GM23338 (cell line): ENCODE results near the gene ITGAL. TPM values are rescaled to one million over a fixed set of nuclear protein-coding genes. Genes with fewer than 3 reads are reported as not detected.

Source experiments
- ATAC-seq: fragments of 200-7000 bp; cut with Tn5 transposase; 3 replicates; pipeline ENCODE4 v1.9.1; 2020
- DNase-seq: peaks from one replicate; pipeline ENCODE4 v3.0.0-alpha.2; 2015; ENCODE audit warnings: low spot score
- H2AFZ ChIP-seq: fragments of 200-600 bp; sonication (generic); 2 replicates; pipeline ENCODE4 v1.8.0; 2016; ENCODE audit warnings: antibody characterized with exemption, mild to moderate bottlenecking, moderate library complexity
- H3F3A ChIP-seq: fragments of 200-600 bp; sonication (generic); replicated peaks from 2 replicates; pipeline ENCODE4 v1.8.0; 2017; ENCODE audit warnings: antibody characterized with exemption, mixed run types, low read depth
- H3K27ac ChIP-seq: fragments of 200-600 bp; sonication (generic); 2 replicates; pipeline ENCODE4 v1.6.1; 2016; ENCODE audit warnings: low read depth
- H3K27me3 ChIP-seq: fragments of 200-600 bp; sonication (generic); 2 replicates; pipeline ENCODE4 v1.8.0; 2016; ENCODE audit warnings: mild to moderate bottlenecking, mixed run types, moderate library complexity; ENCODE audit not compliant: insufficient read depth
- H3K36me3 ChIP-seq: fragments of 200-600 bp; sonication (generic); 2 replicates; pipeline ENCODE4 v1.8.0; 2016; ENCODE audit warnings: mild to moderate bottlenecking; ENCODE audit not compliant: insufficient read depth
- H3K4me1 ChIP-seq: fragments of 200-600 bp; sonication (generic); 2 replicates; pipeline ENCODE4 v1.8.0; 2016; ENCODE audit warnings: mild to moderate bottlenecking, moderate library complexity; ENCODE audit not compliant: insufficient read depth
- H3K4me2 ChIP-seq: fragments of 200-600 bp; sonication (generic); 2 replicates; pipeline ENCODE4 v1.7.1; 2017; ENCODE audit warnings: mixed run types
- H3K4me3 ChIP-seq: fragments of 200-600 bp; sonication (generic); 2 replicates; pipeline ENCODE4 v1.6.1; 2016; ENCODE audit warnings: mixed run types
- H3K79me2 ChIP-seq: fragments of 200-600 bp; sonication (generic); replicated peaks from 2 replicates; pipeline ENCODE4 v1.8.0; 2017; ENCODE audit warnings: mild to moderate bottlenecking; ENCODE audit not compliant: insufficient read depth
- H3K9me2 ChIP-seq: fragments of 200-600 bp; sonication (generic); 2 replicates; pipeline ENCODE4 v1.8.0; 2017; ENCODE audit not compliant: insufficient read depth
- H4K20me1 ChIP-seq: fragments of 200-600 bp; sonication (generic); replicated peaks from 2 replicates; pipeline ENCODE4 v1.8.0; 2017; ENCODE audit warnings: mild to moderate bottlenecking; ENCODE audit not compliant: insufficient read depth
- H3K27ac Mint-ChIP-seq: 2 replicates; pipeline ENCODE4 v1.8.0; 2020; ENCODE audit warnings: inconsistent platforms, mild to moderate bottlenecking, moderate library complexity, mixed read lengths
- H3K27me3 Mint-ChIP-seq: 3 replicates; pipeline ENCODE4 v1.8.0; 2022; ENCODE audit warnings: low read depth, mild to moderate bottlenecking, moderate library complexity, mixed read lengths, inconsistent platforms; ENCODE audit not compliant: insufficient read depth, poor library complexity
- H3K36me3 Mint-ChIP-seq: 3 replicates; pipeline ENCODE4 v1.8.0; 2021; ENCODE audit warnings: low read depth, mild to moderate bottlenecking, inconsistent platforms, moderate library complexity, mixed read lengths
- H3K4me1 Mint-ChIP-seq: 3 replicates; pipeline ENCODE4 v1.8.0; 2020; ENCODE audit warnings: mild to moderate bottlenecking, inconsistent platforms, mixed read lengths
- H3K4me3 Mint-ChIP-seq: 3 replicates; pipeline ENCODE4 v1.8.0; 2021; ENCODE audit warnings: moderate library complexity, mild to moderate bottlenecking, inconsistent platforms, mixed read lengths
- H3K9me3 Mint-ChIP-seq: 3 replicates; pipeline ENCODE4 v1.8.0; 2020; ENCODE audit warnings: moderate library complexity, mild to moderate bottlenecking, inconsistent platforms, mixed read lengths
- CREB1 ChIP-seq: fragments of 250-450 bp; sonication (Bioruptor Pico); IDR thresholded peaks from 2 replicates; pipeline ENCODE4 v1.5.0; 2020; ENCODE audit warnings: low read depth, mild to moderate bottlenecking, moderate library complexity
- EZH2 ChIP-seq: fragments of 200-600 bp; sonication (generic); IDR thresholded peaks from one replicate; pipeline ENCODE4 v1.8.0; 2017; ENCODE audit warnings: antibody characterized with exemption, mild to moderate bottlenecking, low read depth; ENCODE audit not compliant: unreplicated experiment
- NANOG ChIP-seq: IDR thresholded peaks from 2 replicates; pipeline ENCODE4 v1.6.1; 2016; ENCODE audit warnings: antibody characterized with exemption, borderline replicate concordance
- STAT1 ChIP-seq: IDR thresholded peaks from one replicate; pipeline ENCODE4 v1.6.1; 2016; ENCODE audit warnings: antibody characterized with exemption; ENCODE audit not compliant: unreplicated experiment
- ZNF114 ChIP-seq: fragments of 250-450 bp; sonication (Bioruptor Pico); IDR thresholded peaks from 2 replicates; pipeline ENCODE4 v1.5.0; 2020; ENCODE audit warnings: mild to moderate bottlenecking, moderate library complexity
- ZNF331 ChIP-seq: fragments of 250-450 bp; sonication (Bioruptor Pico); IDR thresholded peaks from 2 replicates; pipeline ENCODE4 v1.5.0; 2020; ENCODE audit warnings: low read depth, mild to moderate bottlenecking, moderate library complexity
- polyA plus RNA-seq: library from polyadenylated mRNA; unstranded; fragments of >200 nt; fragmentation: Nextera tagmentation; extraction: Ambion mirVana; gene quantifications from 2 replicates; pipeline ENCODE4 v1.2.1, GENCODE V29; 2016
- total RNA-seq: library from RNA; depleted of rRNA; stranded (reverse); fragments of >200 nt; shearing (Covaris generic); gene quantifications from 2 replicates; pipeline ENCODE4 v1.2.3, GENCODE V29; 2014
- TF ChIP-seq, protein P1 (sequence below): fragments of 250-450 bp; sonication (Bioruptor Pico); IDR thresholded peaks from 2 replicates; pipeline ENCODE4 v1.5.0; 2020; ENCODE audit warnings: mild to moderate bottlenecking, moderate library complexity
- TF ChIP-seq, protein P2 (sequence below): IDR thresholded peaks from 2 replicates; pipeline ENCODE4 v1.6.1; 2016; ENCODE audit warnings: antibody characterized with exemption

The ITGAL gene
- total and polyA plus RNA-seq, 2 experiments from 2014 or later, result 0.05 to 0.07 TPM

DNA sequence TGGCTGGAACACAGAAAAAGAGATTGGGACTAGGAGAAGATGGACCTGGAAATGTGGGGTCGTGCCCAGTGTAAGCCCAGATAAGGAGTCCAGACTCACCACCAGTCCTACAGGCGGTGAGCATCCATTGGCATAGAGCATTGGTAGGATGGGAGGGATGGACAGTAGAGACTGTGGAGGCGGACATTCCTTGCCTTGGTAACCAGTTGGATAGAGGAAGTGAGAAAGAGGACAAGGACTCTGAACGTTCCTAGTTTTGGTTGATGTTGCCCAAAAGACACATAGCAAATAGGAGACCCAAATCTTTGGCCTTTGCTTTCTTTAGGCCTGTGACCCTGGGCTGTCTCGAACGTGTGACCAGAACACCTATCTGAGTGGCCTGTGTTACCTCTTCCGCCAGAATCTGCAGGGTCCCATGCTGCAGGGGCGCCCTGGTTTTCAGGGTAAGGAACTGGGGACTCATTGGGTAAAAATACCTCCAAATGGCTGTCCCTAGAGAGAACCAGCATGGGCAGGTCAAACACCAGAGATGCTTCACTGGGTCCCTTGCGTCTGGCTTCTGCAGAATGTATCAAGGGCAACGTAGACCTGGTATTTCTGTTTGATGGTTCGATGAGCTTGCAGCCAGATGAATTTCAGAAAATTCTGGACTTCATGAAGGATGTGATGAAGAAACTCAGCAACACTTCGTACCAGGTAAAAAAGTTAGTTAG lies 6.4 kb downstream of the ITGAL start:
- H3K36me3 Mint-ChIP-seq, result no peaks in the 10 kb centered on the region
- no peak for DNase-seq
- ATAC-seq, result no peak
- no peaks in the 10 kb centered on the region for H3K4me1 Mint-ChIP-seq
- no peak overlapping the region for H3K4me2 ChIP-seq
- no peaks in the 10 kb centered on the region for H3K79me2 ChIP-seq
- TF ChIP-seq STAT1 (no peak), ZNF114 (no peak), ZNF331 (no peak)
- TF ChIP-seq, protein P1, sequence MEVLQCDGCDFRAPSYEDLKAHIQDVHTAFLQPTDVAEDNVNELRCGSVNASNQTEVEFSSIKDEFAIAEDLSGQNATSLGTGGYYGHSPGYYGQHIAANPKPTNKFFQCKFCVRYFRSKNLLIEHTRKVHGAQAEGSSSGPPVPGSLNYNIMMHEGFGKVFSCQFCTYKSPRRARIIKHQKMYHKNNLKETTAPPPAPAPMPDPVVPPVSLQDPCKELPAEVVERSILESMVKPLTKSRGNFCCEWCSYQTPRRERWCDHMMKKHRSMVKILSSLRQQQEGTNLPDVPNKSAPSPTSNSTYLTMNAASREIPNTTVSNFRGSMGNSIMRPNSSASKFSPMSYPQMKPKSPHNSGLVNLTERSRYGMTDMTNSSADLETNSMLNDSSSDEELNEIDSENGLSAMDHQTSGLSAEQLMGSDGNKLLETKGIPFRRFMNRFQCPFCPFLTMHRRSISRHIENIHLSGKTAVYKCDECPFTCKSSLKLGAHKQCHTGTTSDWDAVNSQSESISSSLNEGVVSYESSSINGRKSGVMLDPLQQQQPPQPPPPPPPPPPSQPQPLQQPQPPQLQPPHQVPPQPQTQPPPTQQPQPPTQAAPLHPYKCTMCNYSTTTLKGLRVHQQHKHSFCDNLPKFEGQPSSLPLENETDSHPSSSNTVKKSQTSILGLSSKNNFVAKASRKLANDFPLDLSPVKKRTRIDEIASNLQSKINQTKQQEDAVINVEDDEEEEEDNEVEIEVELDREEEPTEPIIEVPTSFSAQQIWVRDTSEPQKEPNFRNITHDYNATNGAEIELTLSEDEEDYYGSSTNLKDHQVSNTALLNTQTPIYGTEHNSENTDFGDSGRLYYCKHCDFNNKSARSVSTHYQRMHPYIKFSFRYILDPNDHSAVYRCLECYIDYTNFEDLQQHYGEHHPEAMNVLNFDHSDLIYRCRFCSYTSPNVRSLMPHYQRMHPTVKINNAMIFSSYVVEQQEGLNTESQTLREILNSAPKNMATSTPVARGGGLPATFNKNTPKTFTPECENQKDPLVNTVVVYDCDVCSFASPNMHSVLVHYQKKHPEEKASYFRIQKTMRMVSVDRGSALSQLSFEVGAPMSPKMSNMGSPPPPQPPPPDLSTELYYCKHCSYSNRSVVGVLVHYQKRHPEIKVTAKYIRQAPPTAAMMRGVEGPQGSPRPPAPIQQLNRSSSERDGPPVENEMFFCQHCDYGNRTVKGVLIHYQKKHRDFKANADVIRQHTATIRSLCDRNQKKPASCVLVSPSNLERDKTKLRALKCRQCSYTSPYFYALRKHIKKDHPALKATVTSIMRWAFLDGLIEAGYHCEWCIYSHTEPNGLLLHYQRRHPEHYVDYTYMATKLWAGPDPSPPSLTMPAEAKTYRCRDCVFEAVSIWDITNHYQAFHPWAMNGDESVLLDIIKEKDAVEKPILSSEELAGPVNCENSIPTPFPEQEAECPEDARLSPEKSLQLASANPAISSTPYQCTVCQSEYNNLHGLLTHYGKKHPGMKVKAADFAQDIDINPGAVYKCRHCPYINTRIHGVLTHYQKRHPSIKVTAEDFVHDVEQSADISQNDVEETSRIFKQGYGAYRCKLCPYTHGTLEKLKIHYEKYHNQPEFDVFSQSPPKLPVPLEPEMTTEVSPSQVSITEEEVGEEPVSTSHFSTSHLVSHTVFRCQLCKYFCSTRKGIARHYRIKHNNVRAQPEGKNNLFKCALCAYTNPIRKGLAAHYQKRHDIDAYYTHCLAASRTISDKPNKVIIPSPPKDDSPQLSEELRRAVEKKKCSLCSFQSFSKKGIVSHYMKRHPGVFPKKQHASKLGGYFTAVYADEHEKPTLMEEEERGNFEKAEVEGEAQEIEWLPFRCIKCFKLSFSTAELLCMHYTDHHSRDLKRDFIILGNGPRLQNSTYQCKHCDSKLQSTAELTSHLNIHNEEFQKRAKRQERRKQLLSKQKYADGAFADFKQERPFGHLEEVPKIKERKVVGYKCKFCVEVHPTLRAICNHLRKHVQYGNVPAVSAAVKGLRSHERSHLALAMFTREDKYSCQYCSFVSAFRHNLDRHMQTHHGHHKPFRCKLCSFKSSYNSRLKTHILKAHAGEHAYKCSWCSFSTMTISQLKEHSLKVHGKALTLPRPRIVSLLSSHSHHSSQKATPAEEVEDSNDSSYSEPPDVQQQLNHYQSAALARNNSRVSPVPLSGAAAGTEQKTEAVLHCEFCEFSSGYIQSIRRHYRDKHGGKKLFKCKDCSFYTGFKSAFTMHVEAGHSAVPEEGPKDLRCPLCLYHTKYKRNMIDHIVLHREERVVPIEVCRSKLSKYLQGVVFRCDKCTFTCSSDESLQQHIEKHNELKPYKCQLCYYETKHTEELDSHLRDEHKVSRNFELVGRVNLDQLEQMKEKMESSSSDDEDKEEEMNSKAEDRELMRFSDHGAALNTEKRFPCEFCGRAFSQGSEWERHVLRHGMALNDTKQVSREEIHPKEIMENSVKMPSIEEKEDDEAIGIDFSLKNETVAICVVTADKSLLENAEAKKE (CRISPR knock-in tag), result no peak
- no peaks in the 10 kb centered on the region for H3K9me2 ChIP-seq
- H3K9me3 Mint-ChIP-seq, result no peaks in the 10 kb centered on the region
- H4K20me1 ChIP-seq, result no peaks in the 10 kb centered on the region
- H3K4me1 ChIP-seq, result no peaks in the 10 kb centered on the region
- H3K27ac Mint-ChIP-seq, result no peak overlapping the region
- no peak overlapping the region for H3K27ac ChIP-seq
- no peaks in the 10 kb centered on the region for H3K36me3 ChIP-seq
- H3K27me3 Mint-ChIP-seq, result peaks cover 5% of the 10 kb centered on the region
- no peaks in the 10 kb centered on the region for H3F3A ChIP-seq
- peaks cover 13% of the 10 kb centered on the region; the same call in 1 of the 2 replicates for H3K27me3 ChIP-seq
- H2AFZ ChIP-seq, result no peak overlapping the region
- no peak overlapping the region for H3K4me3 Mint-ChIP-seq
- H3K4me3 ChIP-seq, result no peak overlapping the region

DNA sequence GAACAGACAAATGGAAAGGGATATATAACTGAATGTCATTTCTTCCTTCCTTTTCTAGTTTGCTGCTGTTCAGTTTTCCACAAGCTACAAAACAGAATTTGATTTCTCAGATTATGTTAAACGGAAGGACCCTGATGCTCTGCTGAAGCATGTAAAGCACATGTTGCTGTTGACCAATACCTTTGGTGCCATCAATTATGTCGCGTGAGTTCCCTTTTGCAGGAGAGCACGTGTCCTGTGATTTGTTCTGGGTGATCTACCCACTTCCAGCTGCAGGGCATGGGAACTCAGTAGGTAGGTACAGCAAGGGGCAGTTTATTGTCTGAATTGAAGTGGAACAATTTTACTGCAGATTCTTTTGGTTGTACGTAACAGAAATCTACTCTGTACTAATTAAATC lies 8.8 kb downstream of the ITGAL start:
- H2AFZ ChIP-seq, result no peak overlapping the region
- no peaks in the 10 kb centered on the region for H3K9me3 Mint-ChIP-seq
- TF ChIP-seq, protein P2, sequence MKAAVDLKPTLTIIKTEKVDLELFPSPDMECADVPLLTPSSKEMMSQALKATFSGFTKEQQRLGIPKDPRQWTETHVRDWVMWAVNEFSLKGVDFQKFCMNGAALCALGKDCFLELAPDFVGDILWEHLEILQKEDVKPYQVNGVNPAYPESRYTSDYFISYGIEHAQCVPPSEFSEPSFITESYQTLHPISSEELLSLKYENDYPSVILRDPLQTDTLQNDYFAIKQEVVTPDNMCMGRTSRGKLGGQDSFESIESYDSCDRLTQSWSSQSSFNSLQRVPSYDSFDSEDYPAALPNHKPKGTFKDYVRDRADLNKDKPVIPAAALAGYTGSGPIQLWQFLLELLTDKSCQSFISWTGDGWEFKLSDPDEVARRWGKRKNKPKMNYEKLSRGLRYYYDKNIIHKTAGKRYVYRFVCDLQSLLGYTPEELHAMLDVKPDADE, result no peak
- TF ChIP-seq NANOG (no peak), EZH2 (no peak), CREB1 (no peak)

More for the DNA sequence above, 8.8 kb downstream of the ITGAL start:
- Histone ChIP-seq H3K9me2 (no peaks in the 10 kb centered on the region), H3K4me1 (no peaks in the 10 kb centered on the region), H3K4me3 (no peak overlapping the region), H3K4me2 (no peak overlapping the region), H3K79me2 (no peaks in the 10 kb centered on the region), H3F3A (no peaks in the 10 kb centered on the region), H3K27me3 (no peaks in the 10 kb centered on the region), H3K36me3 (no peaks in the 10 kb centered on the region), H3K27ac (no peak overlapping the region), H4K20me1 (no peaks in the 10 kb centered on the region)
- H3K27ac Mint-ChIP-seq, result no peak overlapping the region
- H3K4me3 Mint-ChIP-seq, result no peak overlapping the region
- H3K4me1 Mint-ChIP-seq, result no peaks in the 10 kb centered on the region
- DNase-seq (no peak), ATAC-seq (no peak)
- peaks cover 8% of the 10 kb centered on the region for H3K27me3 Mint-ChIP-seq
- no peaks in the 10 kb centered on the region for H3K36me3 Mint-ChIP-seq
